ENCODE results near the gene SERTAD3. TPM values are rescaled to one million over a fixed set of nuclear protein-coding genes. Genes with fewer than 3 reads are reported as not detected.

Gene SERTAD3
- total RNA-seq, 4 donors from 2014 or later: 15.6 to 25.2 (median 20.4) TPM

- peak; percentile 58 to 60 for DNase-seq
- Histone ChIP-seq H3K36me3 (peaks cover 0 to 4% of the 10 kb centered on the region in 2 donors), H3K27me3 (no peaks in the 10 kb centered on the region), H3K4me1 (peaks cover 6 to 10% of the 10 kb centered on the region in 2 donors), H3K9me3 (no peaks in the 10 kb centered on the region), H3K27ac (no peak overlapping the region), H3K4me3 (replicated peaks in 1 of 3) (no peak overlapping the region)
- intact Hi-C loops (cut with DNase I): no loop called here
- 52 to 57% methylated on average over 4 to 10 of the region's 13 CpGs for WGBS, 2 donors
- TF ChIP-seq CTCF (IDR thresholded peaks at IDR 0.05) (no peak), POLR2A (IDR thresholded peaks at IDR 0.05) (no peak)
Observed at GRCh38 chr19:40394816-40395210, 49.3 kb downstream of the SERTAD3 start.

- H3K4me1 ChIP-seq: peaks cover 6 to 10% of the 10 kb centered on the region in 2 donors
- 89 to 91% methylated on average over 16 to 34 of the region's 41 CpGs for WGBS, 2 donors
- no peaks in the 10 kb centered on the region for H3K27me3 ChIP-seq
- intact Hi-C loops (cut with DNase I): no loop called here
- no peak overlapping the region for H3K27ac ChIP-seq
- TF ChIP-seq POLR2A (IDR thresholded peaks at IDR 0.05) (no peak), CTCF (IDR thresholded peaks at IDR 0.05) (no peak)
- no peak for DNase-seq
- H3K36me3 ChIP-seq: peaks cover 0 to 4% of the 10 kb centered on the region in 2 donors
- no peak overlapping the region for H3K4me3 ChIP-seq (replicated peaks in 1 of 3)
- H3K9me3 ChIP-seq: no peaks in the 10 kb centered on the region
Observed at GRCh38 chr19:40393894-40394815, 50.0 kb downstream of the SERTAD3 start.

DNA sequence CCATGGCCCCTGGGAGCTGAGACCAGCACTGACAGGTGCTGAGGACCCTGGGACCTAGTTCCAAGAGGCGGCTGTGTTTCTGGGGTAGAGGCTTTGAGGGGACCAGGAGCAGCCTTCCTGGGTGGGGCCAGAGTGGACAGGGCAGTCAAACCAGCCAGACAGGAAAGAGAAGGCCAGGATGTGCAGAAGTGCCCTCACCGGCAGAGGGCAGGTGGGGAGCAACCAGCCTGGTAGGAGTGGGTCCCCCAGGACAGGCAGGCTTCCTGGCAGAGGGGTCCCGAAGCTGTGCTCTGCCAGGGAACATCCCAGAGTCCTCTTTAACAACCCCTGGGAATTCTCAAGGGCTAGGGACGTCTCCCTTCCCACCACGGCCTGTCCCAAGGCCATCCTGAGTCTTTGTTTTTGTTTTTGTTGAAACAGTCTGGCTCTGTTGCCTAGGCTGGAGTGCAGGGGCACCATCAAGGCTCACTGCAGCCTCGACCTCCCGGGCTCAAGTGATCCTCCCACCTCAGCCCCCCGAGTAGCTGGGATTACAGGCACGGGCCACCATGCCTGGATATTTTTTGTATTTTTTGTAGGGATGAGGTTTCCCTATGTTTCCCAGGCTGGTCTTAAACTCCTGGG is 51.1 kb downstream of the SERTAD3 start:
- Histone ChIP-seq H3K27ac (no peak overlapping the region), H3K36me3 (peaks cover 0 to 4% of the 10 kb centered on the region in 2 donors)
- peak; percentile 35 to 40 for DNase-seq

GRCh38 chr19:40392123-40392522 is 52.0 kb downstream of the SERTAD3 start:
- DNase-seq: no peak
- H3K36me3 ChIP-seq: no peaks in the 10 kb centered on the region
- intact Hi-C loops (cut with DNase I): no loop called here

More for the DNA sequence above, 51.1 kb downstream of the SERTAD3 start:
- intact Hi-C loops (cut with DNase I): no loop called here
- 35 to 55% methylated on average over 8 to 9 of the region's 9 CpGs for WGBS, 2 donors
- Histone ChIP-seq H3K4me3 (replicated peaks in 1 of 3) (no peak overlapping the region), H3K27me3 (no peaks in the 10 kb centered on the region), H3K9me3 (no peaks in the 10 kb centered on the region), H3K4me1 (peaks cover 6 to 10% of the 10 kb centered on the region in 2 donors)
- no peak for TF ChIP-seq POLR2A (IDR thresholded peaks at IDR 0.05)
- peak in 4 of 6 experiments; percentile 18 to 33 (median 23) for TF ChIP-seq CTCF (IDR thresholded peaks at IDR 0.05)

More at GRCh38 chr19:40392123-40392522, 52.0 kb downstream of the SERTAD3 start:
- 78 to 83% methylated on average over 8 of the region's 8 CpGs for WGBS, 2 donors
- no peak for TF ChIP-seq CTCF (IDR thresholded peaks at IDR 0.05)
- no peak for TF ChIP-seq POLR2A (IDR thresholded peaks at IDR 0.05)
- no peak overlapping the region for H3K4me3 ChIP-seq (replicated peaks in 1 of 3)
- H3K27ac ChIP-seq: no peak overlapping the region
- H3K9me3 ChIP-seq: no peaks in the 10 kb centered on the region
- peaks cover 6 to 10% of the 10 kb centered on the region in 2 donors for H3K4me1 ChIP-seq
- H3K27me3 ChIP-seq: no peaks in the 10 kb centered on the region

Small RNAs within 50 kb of the gene (small RNA-seq; reads per million reads assigned to genes)
- not detected for gene RF00017

Other genes starting within 250 kb of the SERTAD3 start
- gene TTC9B, start 226.0 kb downstream of the SERTAD3 start, total RNA-seq: not detected
- gene CCNP, start 217.6 kb downstream of the SERTAD3 start, total RNA-seq: 1 to 10 TPM in 1 of 4 donors, under 1 TPM in 2, not detected in 1; 0.13 to 3.2 (median 0.68) TPM
- 100 to 1,000 TPM; 166 to 285 (median 190) TPM for gene AKT2, start 159.0 kb downstream of the SERTAD3 start, total RNA-seq
- 10 to 100 TPM in 3 of 4 donors, 1 to 10 TPM in 1; 9.4 to 17.3 (median 17.2) TPM for gene C19orf47, start 95.9 kb downstream of the SERTAD3 start, total RNA-seq
- gene PLD3, start 95.6 kb downstream of the SERTAD3 start, total RNA-seq: 100 to 1,000 TPM; 151 to 258 (median 244) TPM
- under 1 TPM in 2 of 4 donors, not detected in 2; 0.22 to 0.27 TPM for gene HIPK4, start 54.2 kb downstream of the SERTAD3 start, total RNA-seq
- 10 to 100 TPM in 2 of 4 donors, 1 to 10 TPM in 2; 7.3 to 27.5 (median 10.3) TPM for gene PRX, start 31.0 kb downstream of the SERTAD3 start, total RNA-seq
- 10 to 100 TPM; 12.6 to 19.9 (median 15.1) TPM for gene SERTAD1, start 18.3 kb downstream of the SERTAD3 start, total RNA-seq
- 100 to 1,000 TPM; 111 to 238 (median 205) TPM for gene BLVRB, start 21.4 kb upstream of the SERTAD3 start, total RNA-seq
- gene SPTBN4, start 22.7 kb upstream of the SERTAD3 start, total RNA-seq: 1 to 10 TPM in 2 of 4 donors, under 1 TPM in 2; 0.67 to 2.7 (median 1.0) TPM
- 10 to 100 TPM; 33.3 to 52.1 (median 42.9) TPM for gene SHKBP1, start 132.5 kb upstream of the SERTAD3 start, total RNA-seq
- gene LTBP4, start 157.0 kb upstream of the SERTAD3 start, total RNA-seq: 100 to 1,000 TPM; 134 to 276 (median 196) TPM
- 10 to 100 TPM; 14.2 to 22.5 (median 17.0) TPM for gene NUMBL, start 246.3 kb upstream of the SERTAD3 start, total RNA-seq